ENCODE measurements around the gene SLC23A1.

Gene SLC23A1

DNA sequence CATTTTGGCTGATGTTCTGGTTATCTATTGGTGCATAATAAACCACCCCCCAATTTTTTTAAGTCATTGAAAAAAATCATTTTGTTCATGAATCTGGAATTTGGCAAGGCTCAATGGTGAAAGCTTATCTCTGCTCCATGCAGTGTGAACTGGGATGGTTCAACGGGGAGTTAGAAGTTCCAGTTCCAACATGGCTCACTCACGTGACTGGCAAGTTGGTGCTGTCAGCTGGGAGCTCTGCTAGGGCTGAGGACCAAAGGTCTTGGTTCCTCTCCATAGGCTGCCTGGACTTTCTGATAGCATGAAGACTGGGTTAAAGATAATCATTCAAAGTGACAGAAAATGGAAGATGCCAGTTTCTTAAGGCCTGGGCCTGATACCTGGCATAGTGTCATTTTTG is 23.9 kb upstream of the SLC23A1 start:
- no peak for DNase-seq (ENCODE audit: low spot score)

GRCh38 chr5:139404484-139404840 is 21.4 kb upstream of the SLC23A1 start:
- DNase-seq (ENCODE audit: low spot score), result no peak

GRCh38 chr5:139403787-139404483 is 20.8 kb upstream of the SLC23A1 start, which contains the start of gene SPATA24:
SPATA24 (minus strand) TSS chr5:139404089; CDS start chr5:139404060, 29 bp downstream.
- DNase-seq (ENCODE audit: low spot score), result peak; percentile 98

GRCh38 chr5:139403418-139403786 is 20.3 kb upstream of the SLC23A1 start:
- DNase-seq (ENCODE audit: low spot score), result no peak

- no peak for DNase-seq (ENCODE audit: low spot score)
These were observed 19.6 kb upstream of the SLC23A1 start for GRCh38 chr5:139402561-139403158.

GRCh38 chr5:139401546-139401945 is 18.4 kb upstream of the SLC23A1 start:
- no peak for DNase-seq (ENCODE audit: low spot score)

- no peak for DNase-seq (ENCODE audit: low spot score)
These were observed 16.5 kb upstream of the SLC23A1 start for GRCh38 chr5:139399501-139400121.

- DNase-seq (ENCODE audit: low spot score), result no peak
These were observed 14.8 kb upstream of the SLC23A1 start for GRCh38 chr5:139397921-139398320.

- DNase-seq (ENCODE audit: low spot score), result no peak
These were observed 13.6 kb upstream of the SLC23A1 start for GRCh38 chr5:139396691-139397090.

DNA sequence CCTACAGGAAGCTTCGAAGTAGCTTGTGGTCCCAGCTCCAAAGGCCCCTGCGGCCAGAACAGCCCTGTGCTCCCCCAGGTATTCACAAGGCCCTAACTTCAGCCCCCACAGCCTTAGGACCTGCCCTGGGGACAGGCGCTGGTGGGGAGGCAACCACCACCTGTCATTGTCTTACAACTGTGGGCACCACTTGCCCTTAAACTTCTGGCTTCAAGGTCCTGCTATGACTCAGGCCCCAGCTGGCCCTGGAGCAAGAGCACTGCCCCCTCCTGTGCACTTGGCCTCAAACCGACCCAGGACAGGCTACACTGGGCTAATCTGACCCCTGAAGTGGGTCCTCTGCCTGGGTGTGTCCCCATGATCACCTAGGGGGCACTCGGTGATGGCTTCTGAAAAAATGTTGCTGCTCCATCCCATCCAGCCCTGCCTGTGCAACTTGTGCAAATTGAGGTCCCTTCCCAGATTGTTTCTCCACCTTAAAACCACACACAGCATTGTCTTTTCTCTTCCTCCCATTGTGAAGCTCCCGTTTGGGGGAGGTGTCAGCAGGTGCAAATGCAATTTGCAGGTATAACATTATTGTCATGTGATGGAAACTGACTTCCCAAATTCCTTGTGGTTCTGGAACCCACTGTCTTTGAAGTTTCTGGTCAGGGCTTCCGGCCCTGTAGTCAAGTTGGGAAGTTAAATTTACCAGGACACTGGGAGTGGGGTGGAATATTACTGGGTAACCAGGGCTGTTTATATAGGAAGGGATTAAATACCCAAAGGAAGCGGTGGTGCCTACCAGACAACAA is 12.9 kb upstream of the SLC23A1 start:
- DNase-seq (ENCODE audit: low spot score), result no peak

GRCh38 chr5:139394654-139395566 is 11.8 kb upstream of the SLC23A1 start, which contains the start of gene PROB1:
PROB1 (minus strand) TSS chr5:139395104; CDS start chr5:139395081, 23 bp downstream.
- DNase-seq (ENCODE audit: low spot score), result no peak

DNA sequence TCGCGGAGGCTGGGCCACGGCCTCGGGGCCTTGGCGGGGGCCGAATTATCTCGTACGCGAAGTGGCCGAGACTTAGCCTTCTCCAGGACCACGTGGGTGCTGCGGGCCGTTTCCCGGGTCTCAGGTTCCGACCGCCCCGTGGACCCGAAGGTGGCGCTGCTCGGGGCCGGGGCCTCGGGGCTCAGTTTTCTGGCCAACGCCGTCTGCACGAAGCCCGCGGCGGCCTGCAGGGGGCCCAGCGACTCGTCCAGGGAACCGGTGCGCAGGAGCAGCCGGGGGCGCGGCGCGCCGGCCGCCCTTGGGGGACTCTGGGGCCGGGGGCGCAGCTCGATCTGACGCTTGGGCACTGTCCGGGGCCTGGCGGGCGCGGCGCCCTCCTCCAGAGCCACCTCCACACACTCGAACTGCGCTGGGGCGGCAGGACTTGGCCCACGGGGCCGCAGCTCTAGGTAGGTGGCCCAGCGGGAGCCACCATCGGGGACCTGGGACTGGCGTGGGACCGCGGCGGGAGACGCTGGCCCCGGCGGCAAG is 11.1 kb upstream of the SLC23A1 start:
- DNase-seq (ENCODE audit: low spot score), result no peak

DNA sequence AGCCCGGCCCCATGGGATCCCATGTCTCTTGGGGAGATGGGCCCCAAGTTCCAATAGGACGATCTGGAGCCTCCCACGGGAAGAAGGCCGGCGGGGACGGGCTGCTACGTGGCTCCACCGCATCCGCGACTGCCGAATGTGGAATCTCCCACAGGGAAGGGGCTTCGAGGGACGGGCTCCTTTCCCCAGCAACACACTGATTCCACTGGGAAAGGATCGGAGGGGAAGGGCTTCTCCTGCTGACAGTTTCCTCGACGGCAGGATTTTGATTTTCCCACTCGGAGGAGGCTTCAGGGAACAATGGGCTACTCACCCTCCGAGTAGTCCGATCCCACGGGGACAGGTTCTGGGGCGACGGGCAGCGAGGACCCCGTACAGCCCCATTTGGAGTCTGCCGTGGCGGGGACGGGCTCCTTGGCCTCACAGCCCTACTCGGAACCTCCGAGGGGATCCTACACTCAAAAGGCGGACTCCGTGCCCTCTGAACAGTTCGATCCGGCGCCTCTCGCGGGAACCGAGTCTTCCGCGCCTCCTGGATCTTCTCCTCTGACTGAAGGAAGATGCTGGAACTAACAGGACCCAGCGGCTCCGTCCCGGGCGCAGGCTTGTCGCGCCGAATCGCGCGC is 10.5 kb upstream of the SLC23A1 start:
- no peak for DNase-seq (ENCODE audit: low spot score)

GRCh38 chr5:139392678-139393496 is 9.8 kb upstream of the SLC23A1 start:
- DNase-seq (ENCODE audit: low spot score), result no peak

DNA sequence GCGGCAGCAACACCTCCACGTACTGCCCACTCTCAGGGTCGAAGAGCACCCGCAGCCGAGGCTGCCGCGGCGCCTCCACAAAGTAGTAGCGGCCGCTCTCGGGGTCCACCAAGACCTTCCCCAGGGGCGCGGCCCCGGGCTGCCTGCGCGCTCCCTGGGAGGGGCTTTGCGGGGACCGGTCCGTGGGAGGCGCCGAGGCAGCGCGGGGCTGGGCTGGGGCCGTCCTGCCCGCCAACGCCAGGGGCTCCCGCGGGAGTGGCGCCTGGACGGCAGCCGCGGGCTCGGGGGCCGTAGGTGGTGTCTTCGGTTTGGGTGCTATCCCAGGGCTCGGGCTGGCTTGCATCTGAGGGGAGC is 9.2 kb upstream of the SLC23A1 start:
- DNase-seq (ENCODE audit: low spot score), result no peak

GRCh38 chr5:139391570-139392323 is 8.7 kb upstream of the SLC23A1 start:
- no peak for DNase-seq (ENCODE audit: low spot score)

- DNase-seq (ENCODE audit: low spot score), result no peak
These were observed 7.8 kb upstream of the SLC23A1 start for GRCh38 chr5:139390639-139391569.
